ENCODE measurements around the gene GUCY2C. TPM values are rescaled to one million over a fixed set of nuclear protein-coding genes. Genes with fewer than 3 reads are reported as not detected.

Gene GUCY2C
- total and polyA plus RNA-seq, 8 donors: 0.40 to 0.64 (median 0.50) TPM; not detected in 2

- no peak for ATAC-seq
- H3K27me3 ChIP-seq: no peaks in the 10 kb centered on the region
- TF ChIP-seq, protein P1, sequence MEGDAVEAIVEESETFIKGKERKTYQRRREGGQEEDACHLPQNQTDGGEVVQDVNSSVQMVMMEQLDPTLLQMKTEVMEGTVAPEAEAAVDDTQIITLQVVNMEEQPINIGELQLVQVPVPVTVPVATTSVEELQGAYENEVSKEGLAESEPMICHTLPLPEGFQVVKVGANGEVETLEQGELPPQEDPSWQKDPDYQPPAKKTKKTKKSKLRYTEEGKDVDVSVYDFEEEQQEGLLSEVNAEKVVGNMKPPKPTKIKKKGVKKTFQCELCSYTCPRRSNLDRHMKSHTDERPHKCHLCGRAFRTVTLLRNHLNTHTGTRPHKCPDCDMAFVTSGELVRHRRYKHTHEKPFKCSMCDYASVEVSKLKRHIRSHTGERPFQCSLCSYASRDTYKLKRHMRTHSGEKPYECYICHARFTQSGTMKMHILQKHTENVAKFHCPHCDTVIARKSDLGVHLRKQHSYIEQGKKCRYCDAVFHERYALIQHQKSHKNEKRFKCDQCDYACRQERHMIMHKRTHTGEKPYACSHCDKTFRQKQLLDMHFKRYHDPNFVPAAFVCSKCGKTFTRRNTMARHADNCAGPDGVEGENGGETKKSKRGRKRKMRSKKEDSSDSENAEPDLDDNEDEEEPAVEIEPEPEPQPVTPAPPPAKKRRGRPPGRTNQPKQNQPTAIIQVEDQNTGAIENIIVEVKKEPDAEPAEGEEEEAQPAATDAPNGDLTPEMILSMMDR (IDR thresholded peaks at IDR 0.05): no peak
- H3K9me3 ChIP-seq: no peaks in the 10 kb centered on the region
- no peak overlapping the region for H3K27ac ChIP-seq
- no peak for DNase-seq
- intact Hi-C loops (cut with DNase I): no loop called here
- H3K4me1 ChIP-seq: no peaks in the 10 kb centered on the region
- no peak overlapping the region for H3K4me3 ChIP-seq
- no peaks in the 10 kb centered on the region for H3K36me3 ChIP-seq
These were observed 671 bp downstream of the GUCY2C start for GRCh38 chr12:14695715-14696141.

DNA sequence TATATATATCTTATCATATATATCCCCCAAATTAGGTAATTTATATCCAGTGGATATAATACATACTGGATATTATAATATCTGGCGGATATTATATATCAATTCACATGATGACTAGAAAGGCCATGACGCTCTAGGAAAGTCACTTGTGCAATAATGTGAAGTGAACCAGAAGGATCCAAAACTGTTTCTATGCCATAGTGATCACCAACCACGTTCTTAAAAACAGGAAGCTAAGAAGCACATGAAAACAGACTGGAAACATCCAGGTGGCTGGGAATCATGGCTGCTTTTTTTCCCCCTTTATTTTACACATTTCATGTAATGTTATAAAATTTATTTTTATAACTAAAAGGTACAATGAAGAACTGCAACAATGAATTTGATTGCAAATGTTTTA is 1.4 kb downstream of the GUCY2C start:
- Histone ChIP-seq H3K4me3 (no peak overlapping the region), H3K9me3 (no peaks in the 10 kb centered on the region), H3K4me1 (no peaks in the 10 kb centered on the region), H3K36me3 (no peaks in the 10 kb centered on the region), H3K27me3 (no peaks in the 10 kb centered on the region), H3K27ac (no peak overlapping the region)
- ATAC-seq: no peak
- TF ChIP-seq, protein P1 (IDR thresholded peaks at IDR 0.05): no peak
- DNase-seq: no peak
- intact Hi-C loops (cut with DNase I): no loop called here

DNA sequence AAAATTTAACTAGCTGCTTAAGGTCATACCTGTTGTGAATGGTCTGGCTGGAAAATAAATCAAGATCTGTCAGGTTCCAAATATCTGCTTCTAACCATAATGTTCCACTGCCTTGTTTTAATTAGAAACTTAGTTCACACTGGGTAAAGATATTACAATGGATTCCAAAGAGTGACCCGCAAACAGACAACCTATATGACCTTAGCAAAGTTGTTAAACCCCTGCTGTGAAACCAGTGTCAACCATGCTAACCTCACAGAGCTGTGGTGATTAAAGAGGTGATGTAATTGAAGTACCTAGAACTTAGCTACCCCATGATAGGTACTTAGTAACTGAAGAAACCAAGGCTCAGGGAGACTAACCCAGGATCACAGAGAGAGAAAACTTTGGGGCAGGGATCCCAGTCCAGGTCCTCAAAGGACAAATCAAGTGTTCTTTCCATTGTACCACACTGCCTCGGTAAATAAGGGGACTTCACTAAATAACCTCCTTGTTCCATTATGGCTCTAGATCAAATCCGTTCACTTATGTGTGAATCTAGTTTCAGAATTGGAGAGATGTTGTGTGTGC is 2.2 kb downstream of the GUCY2C start:
- Histone ChIP-seq H3K27me3 (no peaks in the 10 kb centered on the region), H3K4me1 (no peaks in the 10 kb centered on the region), H3K9me3 (no peaks in the 10 kb centered on the region), H3K4me3 (no peak overlapping the region), H3K36me3 (no peaks in the 10 kb centered on the region), H3K27ac (no peak overlapping the region)
- intact Hi-C loops (cut with DNase I): no loop called here
- TF ChIP-seq, protein P1 (IDR thresholded peaks at IDR 0.05): no peak
- ATAC-seq: no peak
- no peak for DNase-seq

DNA sequence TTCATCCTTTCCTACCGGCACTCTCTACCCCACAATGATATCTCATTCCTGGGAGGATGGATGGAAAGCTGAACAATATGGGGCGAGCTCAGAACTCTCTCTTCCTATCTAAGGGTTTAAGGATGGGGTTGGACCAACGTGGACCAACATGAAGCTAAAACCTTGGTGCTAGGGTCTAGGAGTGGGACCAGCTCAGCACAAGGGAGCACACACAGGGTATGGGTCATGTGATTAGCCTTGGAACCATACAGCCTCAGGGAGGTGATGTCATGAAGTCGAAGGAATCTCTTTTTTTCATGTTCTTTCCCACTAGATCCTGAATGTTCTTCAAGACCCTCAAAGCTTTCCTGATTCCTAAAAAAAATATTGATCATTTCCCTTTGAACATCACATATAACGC is 3.3 kb downstream of the GUCY2C start:
- DNase-seq (no peak), ATAC-seq (no peak)
- no peaks in the 10 kb centered on the region for H3K36me3 ChIP-seq
- TF ChIP-seq, protein P1 (IDR thresholded peaks at IDR 0.05): no peak
- no peak overlapping the region for H3K27ac ChIP-seq
- H3K4me3 ChIP-seq: no peak overlapping the region
- intact Hi-C loops (cut with DNase I): no loop called here
- no peaks in the 10 kb centered on the region for H3K27me3 ChIP-seq
- no peaks in the 10 kb centered on the region for H3K4me1 ChIP-seq
- no peaks in the 10 kb centered on the region for H3K9me3 ChIP-seq

- no peaks in the 10 kb centered on the region for H3K27me3 ChIP-seq
- no peaks in the 10 kb centered on the region for H3K36me3 ChIP-seq
- H3K27ac ChIP-seq: no peak overlapping the region
- TF ChIP-seq, protein P1 (IDR thresholded peaks at IDR 0.05): no peak
- H3K4me1 ChIP-seq: no peaks in the 10 kb centered on the region
- intact Hi-C loops (cut with DNase I): no loop called here
- peak in 2 of 4 donors; percentile 23 to 75 for DNase-seq
- H3K9me3 ChIP-seq: no peaks in the 10 kb centered on the region
- ATAC-seq: peak; percentile 81
- no peak overlapping the region for H3K4me3 ChIP-seq
These were observed 4.8 kb downstream of the GUCY2C start for GRCh38 chr12:14691560-14691959.

Data from left lung (tissue), 10 donors.